D721Med (cell line): ENCODE measurements around the gene OR4X2.
"Not testable (repeated sequence)": the region's sequence is repeated elsewhere in the genome, so short reads cannot be mapped to it uniquely, and the experiment has no call there.

Experiments used
- DNase-seq: peaks from one replicate; pipeline ENCODE4 v3.0.0; 2011; ENCODE audit warnings: low spot score; ENCODE audit not compliant: insufficient read length
- FAIRE-seq: peaks from 2 replicates; lab custom pipeline; 2011; peaks lifted over from hg19 to GRCh38; lab: Jason Lieb, UNC
- TF ChIP-seq, protein P1 (sequence below): IDR thresholded peaks from 2 replicates; pipeline ENCODE4 v1.5.1; 2012; ENCODE audit warnings: mild to moderate bottlenecking, control low read depth; ENCODE audit not compliant: insufficient read depth; ENCODE audit errors: missing control alignments

The OR4X2 gene

DNA sequence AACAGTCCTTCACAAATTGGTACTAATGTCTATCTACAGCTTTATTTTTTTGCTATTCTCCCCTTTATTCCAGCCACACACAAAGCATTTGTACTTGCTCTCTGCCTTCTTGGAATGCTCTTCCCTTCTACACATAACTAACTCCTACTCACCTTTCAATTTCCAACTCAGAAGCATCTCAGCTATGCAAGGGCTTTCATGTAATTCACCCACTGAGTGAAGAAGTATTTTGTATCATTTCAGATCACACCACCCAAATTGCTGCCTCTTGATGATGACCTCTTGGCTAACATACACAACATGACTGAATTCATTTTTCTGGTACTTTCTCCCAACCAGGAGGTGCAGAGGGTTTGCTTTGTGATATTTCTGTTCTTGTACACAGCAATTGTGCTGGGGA, at the start of gene OR4X2:
TSS of gene OR4X2 (plus strand) at position 301 of the 400 bp plus-strand sequence. CDS start at position 301, 0 bp downstream.
- TF ChIP-seq, protein P1, sequence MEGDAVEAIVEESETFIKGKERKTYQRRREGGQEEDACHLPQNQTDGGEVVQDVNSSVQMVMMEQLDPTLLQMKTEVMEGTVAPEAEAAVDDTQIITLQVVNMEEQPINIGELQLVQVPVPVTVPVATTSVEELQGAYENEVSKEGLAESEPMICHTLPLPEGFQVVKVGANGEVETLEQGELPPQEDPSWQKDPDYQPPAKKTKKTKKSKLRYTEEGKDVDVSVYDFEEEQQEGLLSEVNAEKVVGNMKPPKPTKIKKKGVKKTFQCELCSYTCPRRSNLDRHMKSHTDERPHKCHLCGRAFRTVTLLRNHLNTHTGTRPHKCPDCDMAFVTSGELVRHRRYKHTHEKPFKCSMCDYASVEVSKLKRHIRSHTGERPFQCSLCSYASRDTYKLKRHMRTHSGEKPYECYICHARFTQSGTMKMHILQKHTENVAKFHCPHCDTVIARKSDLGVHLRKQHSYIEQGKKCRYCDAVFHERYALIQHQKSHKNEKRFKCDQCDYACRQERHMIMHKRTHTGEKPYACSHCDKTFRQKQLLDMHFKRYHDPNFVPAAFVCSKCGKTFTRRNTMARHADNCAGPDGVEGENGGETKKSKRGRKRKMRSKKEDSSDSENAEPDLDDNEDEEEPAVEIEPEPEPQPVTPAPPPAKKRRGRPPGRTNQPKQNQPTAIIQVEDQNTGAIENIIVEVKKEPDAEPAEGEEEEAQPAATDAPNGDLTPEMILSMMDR = no peak
- FAIRE-seq (no peak), DNase-seq (no peak)

- FAIRE-seq (no peak), DNase-seq (no peak)
- TF ChIP-seq, protein P1 = no peak
Measured at GRCh38 chr11:48207881-48208280, 37.0 kb upstream of the OR4X2 start.

GRCh38 chr11:48210052-48210451, 34.9 kb upstream of the OR4X2 start:
- FAIRE-seq (no peak), DNase-seq (no peak)
- TF ChIP-seq, protein P1 = no peak

DNA sequence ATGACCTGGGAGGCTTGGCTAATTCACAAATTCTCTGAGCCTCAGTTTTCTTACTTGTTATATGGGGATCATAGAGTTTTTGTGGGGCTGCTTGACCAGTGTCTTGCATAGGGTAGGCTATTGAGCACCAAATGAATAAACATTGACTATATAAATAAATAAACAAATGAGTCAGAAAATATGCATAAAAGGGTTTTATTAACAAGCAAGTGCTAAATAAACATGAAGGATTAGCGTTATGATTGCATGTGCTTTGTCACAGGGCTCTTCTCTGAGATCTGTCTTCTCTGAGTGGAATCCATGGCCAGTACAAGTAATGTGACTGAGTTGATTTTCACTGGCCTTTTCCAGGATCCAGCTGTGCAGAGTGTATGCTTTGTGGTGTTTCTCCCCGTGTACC, 28.4 kb upstream of the OR4X2 start, which contains the start of gene OR4B1:
TSS of gene OR4B1 (plus strand) at position 301 of the 400 bp plus-strand sequence. CDS start at position 301, 0 bp downstream.
- TF ChIP-seq, protein P1 = no peak
- DNase-seq (no peak), FAIRE-seq (no peak)

DNA sequence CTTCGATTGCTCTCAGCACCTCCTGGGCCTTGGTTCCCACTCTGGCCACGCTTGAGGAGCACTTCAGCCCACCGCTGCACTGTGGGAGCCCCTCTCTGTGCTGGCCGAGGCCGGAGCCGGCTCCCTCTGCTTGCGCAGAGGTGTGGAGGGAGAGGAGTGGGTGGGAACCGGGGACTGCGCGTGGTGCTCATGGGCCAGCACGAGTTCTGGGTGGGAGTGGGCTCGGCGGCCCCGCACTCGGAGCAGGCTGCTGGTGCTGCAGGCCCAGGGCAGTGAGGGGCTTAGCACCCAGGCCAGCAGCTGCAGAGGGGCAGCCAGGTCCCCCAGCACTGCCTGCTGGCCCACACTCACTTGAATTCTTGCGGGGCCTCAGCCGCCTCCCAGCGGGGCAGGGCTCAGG, 16.1 kb upstream of the OR4X2 start:
- TF ChIP-seq, protein P1 = no peak
- FAIRE-seq (no peak), DNase-seq (no peak)

- FAIRE-seq, DNase-seq: not testable (repeated sequence)
Measured at GRCh38 chr11:48230057-48230456, 14.8 kb upstream of the OR4X2 start.

- no peak for DNase-seq
- TF ChIP-seq, protein P1 = no peak
- FAIRE-seq = no peak
Measured at GRCh38 chr11:48237727-48238126, 7.2 kb upstream of the OR4X2 start.

- FAIRE-seq (no peak), DNase-seq (no peak)
- TF ChIP-seq, protein P1 = no peak
Measured at GRCh38 chr11:48242501-48242900, 2.4 kb upstream of the OR4X2 start.
